HG03432 (cell line): ENCODE data around the gene SLC30A7.
"Not testable (repeated sequence)": the region's sequence is repeated elsewhere in the genome, so short reads cannot be mapped to it uniquely, and the experiment has no call there.

Source experiments
- ATAC-seq: cut with Tn5 transposase; IDR thresholded peaks from one replicate; pipeline ENCODE4 v1.9.1; 2021; ENCODE audit warnings: mild to moderate bottlenecking, moderate library complexity; ENCODE audit not compliant: unreplicated experiment

SLC30A7 gene, protein sequence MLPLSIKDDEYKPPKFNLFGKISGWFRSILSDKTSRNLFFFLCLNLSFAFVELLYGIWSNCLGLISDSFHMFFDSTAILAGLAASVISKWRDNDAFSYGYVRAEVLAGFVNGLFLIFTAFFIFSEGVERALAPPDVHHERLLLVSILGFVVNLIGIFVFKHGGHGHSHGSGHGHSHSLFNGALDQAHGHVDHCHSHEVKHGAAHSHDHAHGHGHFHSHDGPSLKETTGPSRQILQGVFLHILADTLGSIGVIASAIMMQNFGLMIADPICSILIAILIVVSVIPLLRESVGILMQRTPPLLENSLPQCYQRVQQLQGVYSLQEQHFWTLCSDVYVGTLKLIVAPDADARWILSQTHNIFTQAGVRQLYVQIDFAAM

DNA sequence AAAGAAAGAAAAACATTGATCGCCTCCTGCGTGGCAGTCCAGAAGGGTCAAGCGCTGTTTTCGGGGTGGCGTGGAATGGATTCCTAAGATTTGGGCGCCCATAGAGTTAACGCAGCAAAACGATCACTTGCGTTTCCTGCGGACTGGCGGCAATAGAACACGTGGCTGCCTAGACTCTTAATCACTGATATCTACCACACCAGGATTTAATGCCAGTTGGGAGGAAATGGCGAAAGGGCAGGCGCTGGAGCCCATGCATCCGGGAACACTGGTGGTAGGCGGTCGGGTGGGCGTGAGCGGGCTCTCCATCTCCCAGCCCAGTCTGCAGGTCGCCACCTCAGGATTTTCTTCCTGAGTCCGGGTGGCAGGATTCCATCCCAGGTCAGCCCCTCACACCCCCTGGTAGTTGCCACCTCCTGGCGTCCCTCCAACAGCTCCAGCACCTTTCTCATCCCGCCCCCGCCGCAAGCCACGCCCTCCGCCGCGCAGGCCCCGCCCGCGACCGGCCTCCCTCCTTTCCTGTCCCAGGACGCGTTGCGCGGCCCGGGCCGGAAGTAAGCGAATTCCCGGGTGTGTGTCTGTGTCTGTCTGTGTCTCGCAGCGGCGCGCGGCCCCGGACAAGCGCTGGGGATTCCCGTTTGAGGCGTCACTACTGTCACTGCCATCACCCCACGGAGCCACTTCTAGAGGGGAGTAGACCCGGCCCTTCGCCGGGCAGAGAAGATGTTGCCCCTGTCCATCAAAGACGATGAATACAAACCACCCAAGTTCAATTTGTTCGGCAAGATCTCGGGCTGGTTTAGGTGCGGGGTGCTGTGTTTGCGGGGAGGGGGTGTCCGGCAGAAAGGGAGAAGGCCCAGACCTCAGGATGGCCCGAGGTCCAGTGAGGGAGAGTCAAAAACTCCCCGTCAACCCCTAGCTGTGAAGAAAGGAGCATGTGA, at the start of gene SLC30A7:
TSS of gene SLC30A7 (plus strand) at position 551 of the 941 bp plus-strand sequence. CDS start at position 724, 173 bp downstream.
- peak; percentile 83 for ATAC-seq

DNA sequence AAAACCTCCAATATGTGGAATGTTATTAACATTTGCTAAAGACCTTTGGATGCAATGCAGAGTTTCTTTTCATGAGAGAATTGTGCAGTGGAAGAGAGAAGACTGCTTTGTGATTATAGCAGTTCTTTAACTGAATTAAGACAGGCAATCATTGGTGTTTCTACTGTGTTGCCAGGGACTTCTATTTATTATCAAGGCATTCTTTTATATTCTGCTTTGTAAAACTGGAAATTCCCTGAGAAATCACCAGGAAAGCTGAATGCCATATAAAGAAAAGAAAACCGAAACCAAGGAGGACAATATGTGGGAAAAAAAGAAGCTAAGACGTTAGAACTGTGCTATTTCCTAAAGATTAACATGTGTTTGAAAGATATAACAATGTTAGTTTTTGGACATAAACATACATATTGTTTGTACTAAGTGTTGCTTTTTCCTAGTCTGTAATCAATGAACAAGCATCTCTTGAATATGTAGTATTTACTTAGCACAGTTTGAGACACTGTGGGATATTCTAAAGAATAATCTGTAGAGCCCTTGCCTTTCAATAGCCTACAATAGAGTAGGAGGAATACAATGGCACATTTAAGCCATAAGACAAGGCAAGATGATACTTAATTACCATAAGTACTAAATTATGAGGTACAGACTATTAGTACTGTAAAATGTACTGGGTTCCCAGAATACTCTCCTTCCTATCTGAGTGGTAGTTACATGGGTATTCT, 48.4 kb upstream of the SLC30A7 start:
- ATAC-seq = no peak

DNA sequence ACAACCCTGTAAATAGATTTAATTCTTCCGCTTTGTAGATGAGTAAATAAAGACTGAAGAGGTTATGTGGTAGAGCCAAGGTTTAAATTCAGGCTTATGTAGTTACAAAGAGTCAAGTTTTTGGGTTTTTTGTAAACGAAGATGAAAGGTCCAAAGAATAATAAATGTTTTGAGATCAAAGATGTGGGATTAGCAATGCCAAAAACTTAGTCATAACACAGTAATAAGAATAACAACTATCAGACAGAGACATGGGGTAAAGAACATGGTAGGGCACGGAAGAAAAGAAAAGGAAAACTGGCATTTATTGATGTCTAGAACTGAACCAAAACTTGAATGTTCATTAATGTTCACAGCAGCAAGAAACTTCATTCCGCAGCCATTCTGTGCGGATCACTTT, 44.2 kb upstream of the SLC30A7 start:
- no peak for ATAC-seq

DNA sequence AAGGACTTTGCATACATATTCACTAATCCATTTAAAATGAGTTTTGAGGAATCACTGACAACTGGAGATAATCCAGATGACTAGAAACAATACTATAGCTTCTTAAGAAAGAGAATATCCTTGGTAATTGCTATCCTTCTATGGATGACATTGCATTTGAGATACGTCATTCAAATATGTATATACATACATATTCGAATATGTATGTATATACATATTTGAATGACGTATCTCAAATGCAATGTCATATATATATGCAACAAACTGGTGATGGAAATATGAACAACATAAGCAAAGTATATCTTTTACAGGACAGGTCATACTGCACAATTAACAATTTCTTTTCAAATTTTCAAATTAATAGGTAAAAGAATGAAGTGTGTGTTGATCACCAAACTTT, 42.9 kb upstream of the SLC30A7 start:
- no peak for ATAC-seq

DNA sequence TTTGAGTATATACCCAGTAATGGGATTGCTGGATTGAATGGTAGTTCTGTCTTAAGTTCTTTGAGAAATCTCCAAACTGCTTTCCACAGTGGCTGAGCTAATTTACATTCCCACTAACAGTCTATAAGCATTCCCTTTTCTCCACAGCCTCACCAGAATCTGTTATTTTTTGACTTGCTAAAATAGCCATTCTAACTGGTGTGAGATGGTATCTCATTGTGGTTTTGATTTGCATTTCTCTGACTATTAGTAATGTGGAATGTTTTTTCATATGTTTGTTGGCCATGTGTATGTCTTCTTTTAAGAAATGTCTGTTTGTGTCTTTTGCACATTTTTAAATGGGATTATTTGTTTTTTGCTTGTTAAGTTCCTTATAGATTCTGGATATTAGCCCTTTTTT, 40.8 kb upstream of the SLC30A7 start:
- not testable (repeated sequence) for ATAC-seq

DNA sequence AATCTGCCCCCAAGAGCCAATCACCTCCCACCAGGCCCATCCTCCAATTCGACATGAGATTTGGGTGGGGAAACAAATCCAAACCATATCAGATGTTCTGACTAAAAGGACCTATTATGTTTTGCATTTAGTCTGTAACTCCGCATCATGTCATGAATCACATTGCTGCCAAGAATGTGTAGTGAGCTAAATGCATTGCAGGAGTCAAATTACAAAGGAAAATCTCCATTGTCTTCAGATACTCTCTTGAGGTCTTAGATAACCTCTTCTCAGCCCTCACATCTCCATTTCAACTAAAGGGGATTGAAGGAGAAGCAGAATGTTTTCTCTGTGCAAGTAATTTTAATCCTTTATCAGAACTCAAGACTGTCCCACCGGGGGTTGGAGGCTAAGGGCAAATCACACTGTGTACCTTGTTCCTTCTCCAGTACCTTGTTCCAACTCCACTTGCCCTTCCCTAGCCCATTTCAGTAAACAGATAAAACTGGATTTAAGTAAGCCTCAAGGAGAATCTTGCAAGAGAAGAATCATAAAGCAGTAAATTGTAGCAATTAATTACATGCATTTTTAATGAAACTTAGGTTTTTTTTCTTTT, 35.4 kb upstream of the SLC30A7 start:
- ATAC-seq = no peak

DNA sequence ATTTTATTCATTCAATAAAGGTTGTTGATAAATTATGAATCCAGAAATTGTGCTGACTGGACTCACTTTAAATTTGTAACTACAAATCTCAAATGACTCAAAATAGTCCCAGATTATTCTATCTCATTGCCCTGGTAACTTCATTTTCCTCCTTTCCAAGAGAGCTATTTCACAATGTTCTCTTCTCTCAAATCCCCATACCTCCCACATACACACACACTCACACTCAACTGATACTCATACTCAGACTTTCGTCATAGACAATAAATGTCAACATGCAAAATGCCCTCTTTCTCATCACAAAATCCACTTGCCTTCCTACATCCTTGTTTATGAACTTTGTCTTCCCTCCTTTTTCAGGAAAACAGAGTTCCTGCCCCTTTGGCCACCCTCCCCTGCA, 34.5 kb upstream of the SLC30A7 start:
- no peak for ATAC-seq

DNA sequence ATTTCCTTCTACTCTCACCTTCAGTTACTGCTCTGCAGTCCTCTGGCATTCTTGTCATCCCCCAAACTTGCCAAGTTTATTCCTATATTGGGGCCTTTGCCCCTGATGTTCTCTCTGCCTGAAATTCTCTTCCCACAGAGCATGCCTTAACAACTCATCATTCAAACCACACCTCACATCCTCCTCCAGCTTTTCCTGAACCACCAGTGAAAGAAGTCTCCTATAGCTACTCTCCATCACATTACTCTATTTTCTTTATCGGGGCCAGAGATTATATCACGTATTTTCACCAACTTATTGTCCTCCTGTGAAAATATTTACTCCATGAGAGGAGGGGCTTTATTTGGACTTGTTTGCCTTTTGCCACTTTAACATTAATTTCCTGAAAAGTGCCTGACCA, 33.3 kb upstream of the SLC30A7 start:
- no peak for ATAC-seq

DNA sequence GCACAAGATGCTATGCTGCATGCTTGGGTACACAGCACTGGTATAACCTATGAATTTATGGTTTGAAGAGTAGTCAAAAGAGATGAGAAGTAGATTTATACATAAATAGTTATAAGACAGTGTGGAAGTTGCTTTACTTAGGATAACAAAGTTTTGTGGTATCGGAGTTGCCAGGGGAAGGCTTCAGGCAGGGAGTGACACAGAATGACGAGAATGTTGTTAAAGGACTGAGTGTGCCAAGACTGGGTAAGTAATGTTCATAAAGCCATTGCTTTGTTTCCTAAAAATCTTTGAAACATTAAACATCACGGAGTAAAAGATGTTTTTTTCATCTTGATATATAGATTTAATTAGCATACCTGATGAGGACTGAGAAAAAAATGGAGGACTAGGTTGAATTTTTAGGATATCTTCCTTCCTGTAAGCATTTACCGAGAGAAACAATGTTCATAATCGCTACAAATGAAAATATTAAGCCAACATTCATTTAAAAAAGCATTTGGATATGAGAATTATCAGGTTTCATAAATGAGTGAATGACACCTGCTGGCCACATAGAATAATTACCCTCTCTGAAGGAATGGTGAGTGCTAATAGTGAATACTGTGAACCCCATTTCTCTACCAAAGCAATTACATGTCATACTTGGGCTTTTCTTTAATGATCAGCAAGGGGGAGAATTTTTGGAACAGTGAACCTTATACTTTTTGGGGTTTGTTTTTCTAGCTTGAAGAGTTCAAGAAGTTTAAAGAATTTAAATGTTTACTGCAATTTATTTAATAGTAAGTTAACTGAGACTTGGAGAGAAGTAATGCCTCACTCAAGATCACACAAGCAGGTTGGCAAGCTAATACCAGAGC, 29.6 kb upstream of the SLC30A7 start:
- peak; percentile 70 for ATAC-seq

DNA sequence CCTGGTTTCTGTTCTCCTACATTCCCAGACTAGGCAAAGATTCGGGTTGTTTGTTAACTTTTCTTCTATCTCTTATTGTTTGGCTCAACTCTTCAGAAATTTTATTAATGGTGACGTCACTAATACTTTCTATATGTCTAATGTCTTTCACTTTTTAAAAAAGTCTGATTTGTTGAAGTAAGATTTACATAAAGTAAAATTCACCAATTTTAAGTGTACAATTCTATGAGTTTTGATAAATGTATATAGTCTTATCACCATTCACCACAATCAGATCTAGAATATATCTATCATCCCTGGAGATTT, 29.0 kb upstream of the SLC30A7 start:
- no peak for ATAC-seq

DNA sequence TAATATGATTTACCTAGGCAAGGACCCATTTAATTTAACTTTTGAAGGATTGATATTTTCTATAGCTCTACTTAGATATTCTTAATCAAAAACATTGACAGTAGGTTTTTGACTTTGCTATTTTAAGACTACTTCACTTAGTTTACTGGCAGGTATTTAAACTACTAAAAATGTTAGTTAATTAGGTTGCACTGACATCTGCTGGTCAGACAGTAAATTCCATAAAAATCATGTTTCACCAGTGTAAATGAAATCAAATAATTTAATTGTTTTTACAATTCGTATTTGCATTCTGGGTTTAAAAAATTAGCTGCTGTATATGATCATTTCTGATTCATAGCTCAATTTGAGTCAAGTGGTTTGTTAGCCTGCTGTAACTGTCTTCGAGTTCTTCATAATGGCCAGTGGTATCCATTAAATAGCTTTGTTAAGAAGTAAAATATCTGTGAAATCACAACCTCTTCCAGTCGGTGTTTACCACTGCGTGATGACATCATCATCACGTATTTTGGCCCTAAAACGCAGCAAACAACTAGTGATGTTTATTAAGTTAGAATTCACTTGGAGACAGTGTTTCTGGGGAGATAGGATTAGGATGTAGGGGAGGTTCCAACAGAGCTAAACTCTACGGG, 27.4 kb upstream of the SLC30A7 start:
- peak; percentile 43 for ATAC-seq

DNA sequence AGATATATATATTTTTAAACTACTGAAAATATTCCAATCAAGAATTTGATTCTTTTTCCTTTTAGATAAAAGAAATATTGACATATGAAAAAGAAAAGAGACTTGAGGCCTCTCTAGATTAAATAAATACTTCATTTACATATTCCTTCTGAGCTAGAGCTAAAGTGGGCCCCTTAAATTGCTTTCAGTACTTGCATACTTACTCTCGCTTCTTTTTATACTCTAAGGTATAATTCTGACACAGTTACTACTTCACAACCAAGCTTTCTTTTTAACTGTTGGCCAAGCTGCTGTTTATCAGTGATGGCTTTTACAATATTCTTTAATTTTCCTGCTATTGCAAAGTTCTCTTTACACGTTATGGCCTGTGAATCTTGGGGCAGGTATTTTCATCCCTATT, 25.9 kb upstream of the SLC30A7 start:
- ATAC-seq = peak; percentile 59

DNA sequence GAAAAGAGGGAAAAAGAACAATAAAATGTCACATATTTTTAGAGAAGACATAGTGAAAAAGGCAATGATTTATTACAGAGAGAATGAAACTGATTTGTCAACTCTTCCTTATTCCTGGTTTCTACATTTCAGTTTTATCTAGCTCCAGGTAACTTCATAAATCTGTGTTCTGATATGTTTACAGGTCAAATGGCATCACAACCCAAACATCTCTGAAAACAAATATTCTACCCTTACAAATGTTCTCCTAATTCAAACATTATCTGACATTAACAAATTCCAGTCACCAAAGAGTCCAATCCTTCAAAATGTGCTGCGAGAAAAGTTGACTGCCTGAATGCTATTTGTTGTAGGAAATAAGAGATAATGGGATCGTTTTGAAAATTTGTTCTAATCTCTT, 21.5 kb upstream of the SLC30A7 start:
- no peak for ATAC-seq

DNA sequence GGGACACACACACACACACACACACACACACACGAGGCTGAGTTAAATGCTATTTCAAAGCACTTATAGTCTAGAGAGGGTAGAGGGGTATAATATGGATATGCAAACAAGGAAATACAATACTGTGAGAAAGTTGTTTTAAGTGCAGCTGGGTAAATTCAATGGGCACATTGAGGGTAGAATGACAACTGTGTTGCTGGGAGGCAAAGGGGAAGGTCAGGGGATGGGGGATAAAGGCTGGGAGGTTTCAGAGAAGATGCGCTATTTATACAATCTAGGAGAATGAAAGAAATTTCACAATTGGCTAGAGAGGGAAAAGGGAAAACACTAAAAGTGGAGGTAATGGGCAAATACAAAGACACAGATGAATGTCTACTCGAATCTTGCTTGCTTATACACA, 20.7 kb upstream of the SLC30A7 start:
- ATAC-seq = no peak

DNA sequence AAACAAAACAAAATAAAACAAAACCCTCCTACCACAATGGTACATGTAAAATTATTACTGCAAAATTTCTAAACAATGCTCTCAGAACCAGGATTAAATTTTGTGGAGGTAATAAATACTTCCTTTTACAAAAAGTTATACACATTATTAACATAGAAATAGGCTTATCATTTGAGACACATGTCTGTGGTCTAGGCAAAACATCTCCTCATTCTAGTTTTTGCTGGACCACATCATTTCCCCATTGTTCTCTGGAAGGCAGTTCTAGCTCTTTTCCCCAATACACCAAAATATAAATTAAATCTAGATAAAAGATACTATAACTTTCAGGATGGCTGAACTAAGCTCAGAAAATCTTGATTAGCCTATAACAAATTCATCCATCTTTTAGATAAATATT, 19.6 kb upstream of the SLC30A7 start:
- ATAC-seq = no peak

DNA sequence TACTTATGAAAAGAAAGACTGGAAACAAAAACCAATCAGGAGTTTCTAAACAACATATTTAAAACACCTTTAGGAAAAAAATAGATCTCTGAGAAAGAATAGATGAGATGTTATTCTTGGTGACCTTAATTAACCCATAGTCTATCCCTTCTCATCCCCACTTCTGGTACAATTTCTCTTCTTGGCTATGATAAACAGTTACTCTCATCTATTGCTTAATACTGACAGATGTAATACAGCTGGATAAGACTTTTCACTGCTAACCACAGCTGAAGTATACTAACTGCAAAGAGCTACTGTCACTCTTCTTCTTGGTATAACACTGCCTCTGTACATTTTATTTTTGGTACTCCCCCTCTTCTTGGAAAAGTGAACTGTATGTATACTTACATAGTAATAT, 16.5 kb upstream of the SLC30A7 start:
- no peak for ATAC-seq

DNA sequence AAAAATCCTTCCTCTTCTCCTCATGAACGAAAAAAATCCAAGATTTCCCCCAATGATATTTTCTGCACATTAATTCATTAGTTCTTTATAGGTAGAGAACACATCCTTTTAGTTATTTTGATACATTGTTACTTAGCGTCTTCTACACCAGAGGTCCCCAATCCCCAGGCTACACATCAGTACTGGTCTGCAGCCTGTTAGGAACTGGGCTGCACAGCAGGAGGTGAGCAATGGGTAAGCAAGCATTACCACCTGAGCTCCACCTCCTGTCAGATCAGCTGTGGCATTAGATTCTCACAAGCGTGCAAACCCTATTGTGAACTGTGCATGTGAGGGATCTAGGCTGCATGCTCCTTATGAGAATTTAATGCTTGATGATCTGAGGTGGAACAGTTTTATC, 14.2 kb upstream of the SLC30A7 start:
- ATAC-seq = no peak

DNA sequence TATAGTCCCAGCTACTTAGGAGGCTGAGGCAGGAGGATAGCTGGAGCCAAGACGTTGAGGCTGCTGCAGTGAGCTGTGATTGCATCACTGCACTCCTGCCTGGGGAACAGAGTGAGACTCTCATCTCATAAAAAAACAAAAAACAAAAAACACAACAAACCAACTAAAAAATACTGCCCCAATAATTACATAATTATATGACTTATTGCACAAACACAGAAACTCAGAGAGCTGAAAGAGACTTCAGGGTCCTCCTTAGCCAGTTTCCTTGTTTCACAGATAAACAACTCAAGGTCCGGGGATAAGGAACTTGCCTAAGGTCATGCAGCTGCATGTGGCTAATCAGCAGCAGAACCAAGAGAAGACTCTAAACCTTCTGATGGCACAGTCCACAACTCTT, 13.2 kb upstream of the SLC30A7 start:
- ATAC-seq = no peak

DNA sequence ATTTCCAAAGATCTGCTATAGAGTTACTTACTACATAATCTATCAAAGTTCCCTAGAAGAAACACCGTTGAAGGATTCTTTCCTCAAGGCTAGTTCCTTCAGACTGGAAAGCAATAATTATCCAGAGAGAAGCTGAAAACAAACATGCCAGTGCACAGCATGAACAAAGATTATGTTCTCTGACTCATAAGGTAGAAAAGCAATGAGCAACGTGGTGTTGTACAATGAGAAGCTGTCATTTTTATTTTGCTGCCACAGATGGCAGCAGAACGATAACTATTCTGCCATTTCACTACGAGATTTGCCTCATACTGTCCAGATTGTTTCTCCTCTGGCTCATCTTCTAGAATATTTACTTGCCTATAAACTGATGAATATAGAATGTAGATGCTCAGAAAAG, 11.9 kb upstream of the SLC30A7 start:
- ATAC-seq = no peak

DNA sequence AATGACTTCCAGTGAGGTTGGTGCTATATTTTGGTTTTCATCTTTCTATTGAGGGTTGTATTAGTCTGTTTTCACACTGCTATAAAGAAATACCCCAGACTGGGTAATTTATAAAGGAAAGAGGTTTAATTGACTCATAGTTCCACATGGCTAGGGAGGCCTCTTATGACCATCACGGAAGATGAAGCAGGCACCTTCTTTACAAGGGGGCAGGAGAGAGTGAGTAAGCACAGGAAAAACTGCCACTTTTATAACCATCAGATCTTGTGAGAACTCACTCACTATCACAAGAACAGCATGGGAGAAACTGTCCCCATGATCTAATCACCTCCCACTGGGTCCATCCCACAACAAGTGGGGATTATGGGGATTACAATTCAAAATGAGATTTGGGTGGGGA, 6.9 kb upstream of the SLC30A7 start:
- not testable (repeated sequence) for ATAC-seq
